Choroid plexus epithelial cell (primary cell): ENCODE data around the gene GRM4.

Source experiments
- DNase-seq: peaks from one replicate; pipeline ENCODE4 v3.0.0-alpha.2; 2010; ENCODE audit warnings: low read depth
- H3K4me3 ChIP-seq: 2 replicates; pipeline ENCODE4 v1.5.1; 2011; ENCODE audit warnings: low read depth, mild to moderate bottlenecking, control low read depth, low read length, moderate library complexity
- CTCF ChIP-seq: conservative IDR thresholded peaks from 2 replicates; pipeline ENCODE4 v1.5.1; 2011; ENCODE audit warnings: low read depth, mild to moderate bottlenecking, control low read depth, inconsistent platforms, low read length, moderate library complexity

GRM4 gene

GRCh38 chr6:34157851-34158250, 12.0 kb upstream of the GRM4 start:
- H3K4me3 ChIP-seq: no peak overlapping the region
- TF ChIP-seq CTCF: no peak
- DNase-seq: no peak

- DNase-seq: no peak
- no peak for TF ChIP-seq CTCF
- H3K4me3 ChIP-seq: no peak overlapping the region
These were observed 11.4 kb upstream of the GRM4 start for GRCh38 chr6:34157236-34157830.

- no peak for DNase-seq
- no peak overlapping the region for H3K4me3 ChIP-seq
- no peak for TF ChIP-seq CTCF
These were observed 9.8 kb upstream of the GRM4 start for GRCh38 chr6:34155471-34156300.

- peak; percentile 65 for TF ChIP-seq CTCF
- peak overlapping the region; percentile 22 for H3K4me3 ChIP-seq
- DNase-seq: peak; percentile 50
These were observed 9.0 kb upstream of the GRM4 start for GRCh38 chr6:34154668-34155447.

GRCh38 chr6:34152806-34153520, 7.1 kb upstream of the GRM4 start:
- no peak for TF ChIP-seq CTCF
- no peak for DNase-seq
- H3K4me3 ChIP-seq: no peak overlapping the region

- TF ChIP-seq CTCF: no peak
- H3K4me3 ChIP-seq: no peak overlapping the region
- no peak for DNase-seq
These were observed 6.2 kb upstream of the GRM4 start for GRCh38 chr6:34152042-34152524.
